Thoracic aorta (tissue), 2 donors: ENCODE results near the gene GYG2. TPM values are rescaled to one million over a fixed set of nuclear protein-coding genes. Genes with fewer than 3 reads are reported as not detected.

Source experiments
- ATAC-seq: fragments of 150-250 bp; one replicate; pipeline ENCODE4 v1.8.0; 2017; ENCODE audit warnings: low read depth; ENCODE audit not compliant: insufficient number of reproducible peaks, low FRiP score
- DNase-seq: peaks from one replicate; pipeline ENCODE4 v3.0.0-alpha.2; 2020; ENCODE audit warnings: low spot score
- H3K27ac ChIP-seq, 2 donors: fragments of 200-600 bp; sonication (generic); 1 replicate in 1 of 2; 2 replicates in 1 of 2; pipeline ENCODE4 v1.5.1; 2016; ENCODE audit warnings: mild to moderate bottlenecking in 2 of 2, moderate library complexity in 2 of 2
- H3K27me3 ChIP-seq: fragments of 200-600 bp; sonication (generic); replicated peaks from 2 replicates; pipeline ENCODE4 v1.6.0; 2016; ENCODE audit warnings: mild to moderate bottlenecking; ENCODE audit not compliant: insufficient read depth
- H3K36me3 ChIP-seq: fragments of 200-600 bp; sonication (generic); one replicate; pipeline ENCODE4 v1.5.1; 2016
- H3K4me1 ChIP-seq, 2 donors: fragments of 200-600 bp; sonication (generic); 1 replicate in 1 of 2; 2 replicates in 1 of 2; pipeline versions ENCODE4 v1.5.1 to v1.6.0; 2016; ENCODE audit warnings: low read depth in 2 of 2, mild to moderate bottlenecking in 1 of 2; ENCODE audit not compliant: control insufficient read depth in 1 of 2
- H3K4me3 ChIP-seq: fragments of 200-600 bp; sonication (generic); 2 replicates; pipeline ENCODE4 v1.5.1; 2016; ENCODE audit warnings: mild to moderate bottlenecking
- H3K9me3 ChIP-seq: fragments of 200-600 bp; sonication (generic); 2 replicates; pipeline ENCODE4 v1.5.1; 2016
- CTCF ChIP-seq: fragments of 200-600 bp; sonication (generic); IDR thresholded peaks from one replicate; pipeline ENCODE4 v1.5.1; 2019; ENCODE audit warnings: antibody characterized with exemption
- total RNA-seq, 2 donors: library from RNA; depleted of rRNA; stranded (reverse); fragments of >200 nt; gene quantifications; one replicate each; pipeline versions ENCODE4 v1.1.0 to v1.2.3, GENCODE V29; 2016

The GYG2 gene
- total RNA-seq, 2 donors from 2014 or later, result 0.41 to 1.5 TPM

- Histone ChIP-seq H3K27ac (no peak overlapping the region), H3K4me1 (no peaks in the 10 kb centered on the region), H3K36me3 (no peaks in the 10 kb centered on the region), H3K9me3 (no peaks in the 10 kb centered on the region), H3K4me3 (no peak overlapping the region), H3K27me3 (no peaks in the 10 kb centered on the region)
- ATAC-seq (no peak), DNase-seq (no peak)
- TF ChIP-seq CTCF, result no peak
Measured at GRCh38 chrX:2863646-2864045, 34.9 kb downstream of the GYG2 start.

GRCh38 chrX:2867206-2867605 lies 38.5 kb downstream of the GYG2 start:
- no peak overlapping the region for H3K4me3 ChIP-seq
- no peak for TF ChIP-seq CTCF
- H3K27me3 ChIP-seq, result no peaks in the 10 kb centered on the region
- no peak overlapping the region for H3K27ac ChIP-seq
- ATAC-seq (no peak), DNase-seq (no peak)
- H3K36me3 ChIP-seq, result no peaks in the 10 kb centered on the region
- no peaks in the 10 kb centered on the region for H3K4me1 ChIP-seq
- H3K9me3 ChIP-seq, result no peaks in the 10 kb centered on the region

- DNase-seq (no peak), ATAC-seq (no peak)
- TF ChIP-seq CTCF, result no peak
- Histone ChIP-seq H3K9me3 (no peaks in the 10 kb centered on the region), H3K27me3 (no peaks in the 10 kb centered on the region), H3K27ac (no peak overlapping the region), H3K36me3 (no peaks in the 10 kb centered on the region), H3K4me3 (no peak overlapping the region), H3K4me1 (no peaks in the 10 kb centered on the region)
Measured at GRCh38 chrX:2870650-2871049, 41.9 kb downstream of the GYG2 start.

- TF ChIP-seq CTCF, result no peak
- no peaks in the 10 kb centered on the region for H3K9me3 ChIP-seq
- ATAC-seq (no peak), DNase-seq (no peak)
- no peak overlapping the region for H3K27ac ChIP-seq
- no peaks in the 10 kb centered on the region for H3K36me3 ChIP-seq
- no peaks in the 10 kb centered on the region for H3K27me3 ChIP-seq
- no peak overlapping the region for H3K4me3 ChIP-seq
- no peaks in the 10 kb centered on the region for H3K4me1 ChIP-seq
Measured at GRCh38 chrX:2871831-2872230, 43.1 kb downstream of the GYG2 start.

GRCh38 chrX:2872671-2873277 lies 44.0 kb downstream of the GYG2 start:
- Histone ChIP-seq H3K4me3 (no peak overlapping the region), H3K27me3 (no peaks in the 10 kb centered on the region), H3K36me3 (no peaks in the 10 kb centered on the region), H3K9me3 (no peaks in the 10 kb centered on the region), H3K4me1 (no peaks in the 10 kb centered on the region), H3K27ac (no peak overlapping the region)
- no peak for ATAC-seq
- TF ChIP-seq CTCF, result no peak
- DNase-seq, result no peak
